Tibial nerve (tissue), 4 donors: Measurements from ENCODE around the gene SEZ6. TPM values are rescaled to one million over a fixed set of nuclear protein-coding genes. Genes with fewer than 3 reads are reported as not detected.

Experiments used
- DNase-seq, 2 donors: peaks; one replicate each; pipeline ENCODE4 v3.0.0-alpha.2; 2019; ENCODE audit warnings: low spot score in 2 of 2
- H3K27ac ChIP-seq, 4 donors: fragments of 200-600 bp; sonication (generic) in 3 of 4; one replicate each; pipeline ENCODE4 v1.5.1; 2017 to 2019; ENCODE audit warnings: mild to moderate bottlenecking in 1 of 4
- H3K27me3 ChIP-seq, 2 donors: fragments of 200-600 bp; sonication (generic) in 1 of 2; one replicate each; pipeline versions ENCODE4 v1.5.1 to v1.6.0; 2017 to 2019
- H3K36me3 ChIP-seq, 3 donors: fragments of 200-600 bp; sonication (generic); one replicate each; pipeline ENCODE4 v1.5.1; 2018 to 2019
- H3K4me1 ChIP-seq, 4 donors: fragments of 200-600 bp; sonication (generic) in 3 of 4; one replicate each; pipeline ENCODE4 v1.5.1; 2017 to 2019
- H3K4me3 ChIP-seq, 4 donors: fragments of 200-600 bp; sonication (generic) in 3 of 4; one replicate each; pipeline ENCODE4 v1.5.1; 2017 to 2019; ENCODE audit warnings: mild to moderate bottlenecking in 1 of 4, moderate library complexity in 1 of 4
- H3K9me3 ChIP-seq, 4 donors: fragments of 200-600 bp; sonication (generic) in 3 of 4; one replicate each; pipeline ENCODE4 v1.5.1; 2017 to 2019
- EP300 ChIP-seq, 2 donors: sonication (generic); formaldehyde crosslinking; IDR thresholded peaks; one replicate each; pipeline ENCODE4 v1.6.1; 2017; ENCODE audit warnings: antibody characterized with exemption in 2 of 2, mild to moderate bottlenecking in 1 of 2
- POLR2A ChIP-seq, 2 donors: fragments of 450-650 bp; IDR thresholded peaks; one replicate each; pipeline ENCODE4 v1.6.1; 2017; ENCODE audit warnings: antibody characterized with exemption in 2 of 2, mild to moderate bottlenecking in 2 of 2, moderate library complexity in 2 of 2
- WGBS, 2 donors: methylation state at CpG; one replicate each; pipeline ENCODE4 v1.1.5; 2018; 5-methylcytosine and 5-hydroxymethylcytosine counted together
- total RNA-seq, 4 donors: library from RNA; depleted of rRNA; stranded (reverse); fragments of >200 nt; gene quantifications; one replicate each; pipeline ENCODE4 v1.1.0, GENCODE V29; 2016
- TF ChIP-seq, protein P1 (sequence below), 5 experiments: fragments of 200-600 bp in 3 of 5; fragments of 450-650 bp in 2 of 5; sonication (generic) in 3 of 5; IDR thresholded peaks; one replicate each; pipeline ENCODE4 v1.5.1; 2016 to 2019; ENCODE audit warnings: antibody characterized with exemption in 5 of 5, mild to moderate bottlenecking in 3 of 5, moderate library complexity in 2 of 5

The SEZ6 gene
- total RNA-seq, 4 donors from 2014 or later: not detected

DNA sequence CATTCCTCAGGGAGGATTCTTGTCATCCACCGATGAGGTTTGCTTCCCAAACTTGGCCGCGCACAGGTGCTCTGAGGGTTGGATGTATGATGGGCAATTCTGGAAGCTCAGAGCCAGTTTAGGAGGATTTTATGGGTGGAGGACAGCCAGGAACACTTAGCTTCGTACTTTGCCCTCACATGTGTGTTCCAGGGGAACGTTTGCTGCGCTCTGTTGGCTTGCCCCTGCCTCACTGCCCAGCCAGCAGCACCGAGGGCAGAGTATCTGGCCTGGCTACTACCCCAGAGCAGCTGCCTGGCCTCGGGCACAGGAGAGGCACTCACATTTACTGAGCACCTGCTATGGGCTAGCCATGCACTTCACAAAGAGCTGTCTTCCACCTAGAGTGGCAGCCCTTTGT, 14.1 kb downstream of the SEZ6 start:
- Histone ChIP-seq H3K4me3 (no peak overlapping the region), H3K36me3 (no peaks in the 10 kb centered on the region), H3K27me3 (peaks cover 0 to 18% of the 10 kb centered on the region in 2 donors), H3K27ac (no peak overlapping the region), H3K4me1 (no peaks in the 10 kb centered on the region), H3K9me3 (no peaks in the 10 kb centered on the region)
- TF ChIP-seq, protein P1, sequence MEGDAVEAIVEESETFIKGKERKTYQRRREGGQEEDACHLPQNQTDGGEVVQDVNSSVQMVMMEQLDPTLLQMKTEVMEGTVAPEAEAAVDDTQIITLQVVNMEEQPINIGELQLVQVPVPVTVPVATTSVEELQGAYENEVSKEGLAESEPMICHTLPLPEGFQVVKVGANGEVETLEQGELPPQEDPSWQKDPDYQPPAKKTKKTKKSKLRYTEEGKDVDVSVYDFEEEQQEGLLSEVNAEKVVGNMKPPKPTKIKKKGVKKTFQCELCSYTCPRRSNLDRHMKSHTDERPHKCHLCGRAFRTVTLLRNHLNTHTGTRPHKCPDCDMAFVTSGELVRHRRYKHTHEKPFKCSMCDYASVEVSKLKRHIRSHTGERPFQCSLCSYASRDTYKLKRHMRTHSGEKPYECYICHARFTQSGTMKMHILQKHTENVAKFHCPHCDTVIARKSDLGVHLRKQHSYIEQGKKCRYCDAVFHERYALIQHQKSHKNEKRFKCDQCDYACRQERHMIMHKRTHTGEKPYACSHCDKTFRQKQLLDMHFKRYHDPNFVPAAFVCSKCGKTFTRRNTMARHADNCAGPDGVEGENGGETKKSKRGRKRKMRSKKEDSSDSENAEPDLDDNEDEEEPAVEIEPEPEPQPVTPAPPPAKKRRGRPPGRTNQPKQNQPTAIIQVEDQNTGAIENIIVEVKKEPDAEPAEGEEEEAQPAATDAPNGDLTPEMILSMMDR (IDR thresholded peaks at IDR 0.05): no peak
- no peak for TF ChIP-seq POLR2A (IDR thresholded peaks at IDR 0.05)
- DNase-seq: no peak
- WGBS, 2 donors: 67 to 93% methylated on average over 3 to 8 of the region's 8 CpGs

DNA sequence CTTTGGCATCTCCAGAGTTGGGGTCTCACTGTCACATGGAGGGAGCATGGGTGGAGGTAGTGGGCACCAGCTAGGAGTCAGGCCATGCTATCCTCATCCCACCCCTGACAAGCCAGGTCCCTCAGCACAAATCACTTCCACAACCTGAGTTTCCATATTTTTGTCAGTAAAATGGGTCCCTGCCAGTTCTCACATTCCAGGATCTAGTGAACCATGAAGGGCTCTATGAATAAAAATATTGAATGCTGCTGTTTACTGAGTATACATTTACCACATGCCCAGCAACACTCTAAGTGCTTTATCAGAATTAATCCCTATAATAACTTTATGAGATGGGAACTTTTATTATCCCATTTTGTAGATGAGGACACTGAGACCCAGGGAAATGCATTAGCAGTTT, 16.8 kb downstream of the SEZ6 start:
- Histone ChIP-seq H3K27ac (no peak overlapping the region), H3K4me1 (peaks cover 0 to 7% (median 0%) of the 10 kb centered on the region in 4 donors), H3K27me3 (peaks cover 0 to 36% of the 10 kb centered on the region in 2 donors), H3K4me3 (no peak overlapping the region), H3K9me3 (no peaks in the 10 kb centered on the region), H3K36me3 (no peaks in the 10 kb centered on the region)
- DNase-seq: no peak
- TF ChIP-seq, protein P1 (IDR thresholded peaks at IDR 0.05): no peak
- TF ChIP-seq POLR2A (IDR thresholded peaks at IDR 0.05): no peak
- no peak for TF ChIP-seq EP300 (IDR thresholded peaks at IDR 0.05)

DNA sequence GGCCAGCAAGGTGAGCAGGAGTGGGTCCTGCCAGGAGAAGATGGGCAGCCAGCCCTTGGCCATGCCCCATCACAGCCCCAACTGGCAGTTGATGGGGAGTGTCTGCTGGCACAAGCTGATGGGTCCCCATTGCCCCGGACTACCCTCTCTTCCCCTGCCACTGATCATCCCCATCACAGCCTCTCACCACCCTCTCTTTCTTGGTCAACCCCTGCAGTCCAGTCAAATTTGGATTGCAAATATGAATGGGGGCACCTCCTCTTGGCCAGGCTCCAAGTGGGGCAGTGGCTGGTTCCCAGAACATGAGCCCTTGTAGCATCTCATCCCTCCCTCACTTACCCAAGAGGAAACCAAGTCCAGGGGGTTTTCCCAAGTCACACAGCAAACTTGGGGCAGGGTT, 17.4 kb downstream of the SEZ6 start:
- DNase-seq: no peak
- H3K36me3 ChIP-seq: no peaks in the 10 kb centered on the region
- H3K9me3 ChIP-seq: no peaks in the 10 kb centered on the region
- no peak for TF ChIP-seq EP300 (IDR thresholded peaks at IDR 0.05)
- TF ChIP-seq POLR2A (IDR thresholded peaks at IDR 0.05): no peak
- TF ChIP-seq, protein P1 (IDR thresholded peaks at IDR 0.05): no peak
- peaks cover 0 to 36% of the 10 kb centered on the region in 2 donors for H3K27me3 ChIP-seq
- 93 to 100% methylated on average over 1 of the region's 1 CpG for WGBS, 2 donors
- no peak overlapping the region for H3K4me3 ChIP-seq
- peaks cover 0 to 11% (median 0%) of the 10 kb centered on the region in 4 donors for H3K4me1 ChIP-seq
- no peak overlapping the region for H3K27ac ChIP-seq

DNA sequence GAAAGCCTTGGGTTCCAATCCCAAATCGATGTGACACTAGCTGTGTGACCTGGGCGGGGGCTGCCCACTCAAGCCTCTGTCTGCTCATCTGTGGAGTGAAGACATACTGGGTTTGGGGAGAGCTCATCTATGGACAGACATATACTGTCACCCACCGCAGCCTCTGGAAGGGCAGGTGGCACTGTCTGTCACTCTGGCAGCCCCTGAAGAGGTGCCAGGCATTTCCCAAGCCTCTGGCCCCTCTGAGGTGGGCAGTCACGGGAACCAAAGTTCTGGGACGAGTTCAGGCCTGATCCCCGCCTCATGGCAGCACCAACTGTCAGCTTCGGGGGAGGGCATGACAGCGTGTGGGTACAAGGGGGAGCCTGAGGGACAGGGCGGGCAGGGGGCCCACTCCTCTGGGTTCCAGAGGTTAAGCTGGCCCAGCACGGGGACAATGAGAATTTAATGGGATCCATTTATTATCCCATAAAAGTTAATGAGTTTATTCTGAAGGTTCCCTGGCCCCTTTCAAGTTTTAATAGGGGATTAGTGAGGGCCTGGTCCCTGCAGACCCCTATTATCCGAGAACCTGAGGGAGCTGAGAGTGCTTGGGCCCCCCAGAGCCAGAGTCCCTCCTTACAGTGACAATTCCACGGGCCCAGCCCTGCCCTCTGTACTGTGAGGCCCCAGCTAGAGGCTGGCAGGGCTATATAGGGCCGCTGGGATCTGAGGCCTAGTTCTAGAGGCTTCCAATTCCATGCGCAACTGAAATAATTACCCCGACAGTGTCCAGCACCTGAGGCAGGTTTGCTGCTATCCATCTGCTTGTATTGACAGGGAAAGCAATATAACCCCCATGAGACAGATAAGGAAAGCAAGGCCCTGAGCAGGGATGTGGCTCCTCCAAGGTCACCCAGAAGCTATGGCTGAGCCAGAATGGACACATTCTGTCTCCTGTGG, 18.8 kb downstream of the SEZ6 start:
- Histone ChIP-seq H3K4me1 (peaks cover 0 to 15% (median 2%) of the 10 kb centered on the region in 4 donors), H3K27ac (no peak overlapping the region), H3K27me3 (peaks cover 0 to 36% of the 10 kb centered on the region in 2 donors), H3K4me3 (no peak overlapping the region), H3K36me3 (no peaks in the 10 kb centered on the region), H3K9me3 (no peaks in the 10 kb centered on the region)
- no peak for DNase-seq
- no peak for TF ChIP-seq POLR2A (IDR thresholded peaks at IDR 0.05)
- TF ChIP-seq, protein P1 (IDR thresholded peaks at IDR 0.05): no peak
- TF ChIP-seq EP300 (IDR thresholded peaks at IDR 0.05): no peak
- WGBS, 2 donors: 69 to 71% methylated on average over 12 to 13 of the region's 15 CpGs

GRCh38 chr17:28985950-28986713, 19.7 kb downstream of the SEZ6 start:
- no peak for DNase-seq
- no peaks in the 10 kb centered on the region for H3K9me3 ChIP-seq
- no peaks in the 10 kb centered on the region for H3K36me3 ChIP-seq
- H3K27me3 ChIP-seq: peaks cover 0 to 36% of the 10 kb centered on the region in 2 donors
- TF ChIP-seq POLR2A (IDR thresholded peaks at IDR 0.05) (no peak), EP300 (IDR thresholded peaks at IDR 0.05) (no peak)
- TF ChIP-seq, protein P1 (IDR thresholded peaks at IDR 0.05): no peak
- WGBS, 2 donors: 13 to 23% methylated on average over 20 to 29 of the region's 36 CpGs
- no peak overlapping the region for H3K4me3 ChIP-seq
- H3K27ac ChIP-seq: no peak overlapping the region
- H3K4me1 ChIP-seq: peaks cover 0 to 15% (median 2%) of the 10 kb centered on the region in 4 donors
